Lung (tissue), 12 donors: Measurements from ENCODE around the gene GNG10. TPM values are rescaled to one million over a fixed set of nuclear protein-coding genes. Genes with fewer than 3 reads are reported as not detected.

Experiments used
- ATAC-seq: fragments of 200-7000 bp; cut with Tn5 transposase; one replicate; pipeline ENCODE4 v1.9.1; 2020; ENCODE audit warnings: moderate number of reproducible peaks; ENCODE audit not compliant: insufficient read depth, low FRiP score
- DNase-seq, 3 donors: peaks; one replicate each; pipeline ENCODE4 v3.0.0-alpha.2; 2013 to 2017
- H3K27ac ChIP-seq, 2 donors: one replicate each; pipeline ENCODE4 v1.5.1; 2013; ENCODE audit warnings: mild to moderate bottlenecking in 2 of 2, moderate library complexity in 2 of 2, control low read depth in 1 of 2, inconsistent platforms in 1 of 2, low read depth in 1 of 2, low read length in 1 of 2
- H3K27me3 ChIP-seq, 3 donors: one replicate each; pipeline ENCODE4 v1.5.1; 2013; ENCODE audit warnings: low read length in 2 of 3; ENCODE audit not compliant: control insufficient read depth in 3 of 3, insufficient read depth in 3 of 3
- H3K36me3 ChIP-seq, 4 donors: one replicate each; pipeline ENCODE4 v1.5.1; 2013; ENCODE audit warnings: low read length in 4 of 4, mild to moderate bottlenecking in 1 of 4, moderate library complexity in 1 of 4; ENCODE audit not compliant: control insufficient read depth in 4 of 4, insufficient read depth in 4 of 4
- H3K4me1 ChIP-seq, 5 donors: one replicate each; pipeline ENCODE4 v1.5.1; 2013; ENCODE audit warnings: low read length in 5 of 5, mild to moderate bottlenecking in 2 of 5, moderate library complexity in 1 of 5; ENCODE audit not compliant: control insufficient read depth in 5 of 5, insufficient read depth in 5 of 5
- H3K4me3 ChIP-seq: one replicate; pipeline ENCODE4 v1.5.1; 2013; ENCODE audit warnings: mild to moderate bottlenecking, control low read depth, moderate library complexity
- H3K9ac ChIP-seq, 2 donors: one replicate each; pipeline ENCODE4 v1.5.1; 2013; ENCODE audit warnings: low read length in 2 of 2, control low read depth in 1 of 2; ENCODE audit not compliant: insufficient read depth in 1 of 2
- H3K9me3 ChIP-seq, 4 donors: one replicate each; pipeline ENCODE4 v1.5.1; 2013; ENCODE audit warnings: low read length in 3 of 4, mild to moderate bottlenecking in 1 of 4, moderate library complexity in 1 of 4; ENCODE audit not compliant: control insufficient read depth in 4 of 4, insufficient read depth in 3 of 4
- CTCF ChIP-seq: IDR thresholded peaks from 2 replicates; pipeline ENCODE4 v1.5.1; 2012; ENCODE audit warnings: mild to moderate bottlenecking; ENCODE audit errors: control extremely low read depth, extremely low read depth
- WGBS, 2 donors: extraction: QIAGEN DNeasy Blood & Tissue Kit; methylation state at CpG; one replicate each; pipeline ENCODE4 v1.1.7; 2013; 5-methylcytosine and 5-hydroxymethylcytosine counted together
- polyA plus RNA-seq, 2 donors: library from polyadenylated mRNA; stranded (reverse); fragments of 200-250 nt; gene quantifications; one replicate each; pipeline ENCODE4 v1.2.1, GENCODE V29; 2013
- total RNA-seq, 2 donors: library from RNA; depleted of rRNA in 1 of 2; stranded (reverse); fragments of >200 nt in 1 of 2; gene quantifications; one replicate each; pipeline ENCODE4 v1.2.1, GENCODE V29; 2014 to 2021
- donor health status: control.
- donor health status: control.
- donor health status: Bipolar disorder and iron deficiency.
- donor health status: healthy.
- donor health status: DM: yes; HTN: yes; CAD: no.

Gene GNG10
- total and polyA plus RNA-seq, 4 donors: 40.4 to 98.5 (median 46.0) TPM

DNA sequence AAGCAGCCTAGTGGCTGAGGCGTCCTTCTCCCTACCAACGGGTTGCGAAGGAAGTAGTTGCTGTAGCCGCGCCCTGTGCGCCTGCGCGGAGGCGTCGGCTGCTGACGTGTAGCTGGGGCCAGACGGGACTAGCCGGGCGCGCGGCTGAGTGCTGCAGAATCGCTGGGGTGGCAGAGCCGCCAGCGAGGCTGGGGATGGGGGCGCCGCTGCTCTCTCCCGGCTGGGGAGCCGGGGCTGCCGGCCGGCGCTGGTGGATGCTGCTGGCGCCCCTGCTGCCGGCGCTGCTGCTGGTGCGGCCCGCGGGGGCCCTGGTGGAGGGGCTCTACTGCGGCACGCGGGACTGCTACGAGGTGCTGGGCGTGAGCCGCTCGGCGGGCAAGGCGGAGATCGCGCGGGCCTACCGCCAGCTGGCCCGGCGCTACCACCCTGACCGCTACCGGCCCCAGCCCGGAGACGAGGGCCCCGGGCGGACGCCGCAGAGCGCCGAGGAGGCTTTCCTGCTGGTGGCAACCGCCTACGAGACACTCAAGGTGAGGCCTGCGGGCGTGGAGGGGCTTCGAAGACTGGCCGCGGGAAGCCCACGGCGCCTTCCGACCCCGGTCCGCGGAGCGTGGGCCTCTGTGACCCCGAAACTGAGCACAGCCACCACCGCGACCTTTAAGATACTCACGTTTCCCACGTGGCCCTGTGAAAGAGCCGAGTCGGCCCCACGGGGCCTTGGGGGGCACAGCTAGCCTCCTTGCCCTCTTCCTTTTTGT lies 30.0 kb upstream of the GNG10 start, which contains the start of gene DNAJC25:
Gene DNAJC25 (plus strand): TSS at position 121 of the 758 bp plus-strand sequence. CDS start 74 bp downstream, at position 195.
- no peak for TF ChIP-seq CTCF
- DNase-seq: peak; percentile 98 to 99 (median 98)
- Histone ChIP-seq H3K36me3 (peaks cover 0 to 5% (median 0%) of the 10 kb centered on the region in 4 donors), H3K27me3 (no peaks in the 10 kb centered on the region), H3K9me3 (no peaks in the 10 kb centered on the region), H3K27ac (peak within 1 kb of the TSS; percentile 97), H3K9ac (peak within 1 kb of the TSS; percentile 73 to 80), H3K4me1 (peaks cover 2 to 27% (median 8%) of the 10 kb centered on the region in 5 donors), H3K4me3 (peak within 1 kb of the TSS; percentile 98)
- WGBS, 2 donors: 0 to 1% methylated on average over 64 to 79 of the region's 79 CpGs
- peak; percentile 97 for ATAC-seq

DNA sequence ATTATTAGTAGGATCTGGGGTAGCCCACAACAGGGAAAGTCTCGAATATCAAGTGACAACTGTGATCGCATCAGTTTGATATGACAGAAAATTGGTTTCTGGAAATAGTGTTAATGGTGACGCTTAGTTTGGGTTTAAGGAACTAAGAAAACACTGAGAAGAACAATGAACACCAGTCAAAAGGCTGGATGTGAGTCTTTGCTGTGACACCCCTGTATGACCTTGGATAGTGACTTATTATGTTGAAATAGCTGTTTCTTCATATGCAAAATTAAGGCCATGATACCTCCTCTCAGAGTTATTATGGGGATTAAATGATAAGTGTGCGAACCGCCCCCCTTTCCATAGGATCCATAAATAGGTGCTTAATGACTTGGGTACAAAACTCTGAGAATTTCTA lies 29.3 kb upstream of the GNG10 start:
- Histone ChIP-seq H3K36me3 (peaks cover 0 to 5% (median 0%) of the 10 kb centered on the region in 4 donors), H3K9ac (peak overlapping the region; percentile 73 to 80), H3K27me3 (no peaks in the 10 kb centered on the region), H3K27ac (peak overlapping the region; percentile 97), H3K4me1 (peaks cover 2 to 27% (median 8%) of the 10 kb centered on the region in 5 donors), H3K9me3 (no peaks in the 10 kb centered on the region), H3K4me3 (peak overlapping the region; percentile 98)
- DNase-seq (peak in 2 of 3 donors; percentile 18 to 26), ATAC-seq (no peak)
- TF ChIP-seq CTCF: no peak
- 36 to 40% methylated on average over 5 of the region's 5 CpGs for WGBS, 2 donors

- no peak for DNase-seq
- H3K4me3 ChIP-seq: peak overlapping the region; percentile 4
- WGBS, 2 donors: 75 to 91% methylated on average over 7 of the region's 7 CpGs
- H3K27me3 ChIP-seq: no peaks in the 10 kb centered on the region
- H3K27ac ChIP-seq: no peak overlapping the region
- H3K4me1 ChIP-seq: peaks cover 2 to 27% (median 8%) of the 10 kb centered on the region in 5 donors
- no peak overlapping the region for H3K9ac ChIP-seq
- H3K36me3 ChIP-seq: peaks cover 0 to 5% (median 0%) of the 10 kb centered on the region in 4 donors
- H3K9me3 ChIP-seq: no peaks in the 10 kb centered on the region
- TF ChIP-seq CTCF: no peak
- no peak for ATAC-seq
These were observed 28.6 kb upstream of the GNG10 start for GRCh38 chr9:111632695-111633388.
